NT2/D1 (cell line): ENCODE results near the gene FOLR1.

Experiments used
- SUZ12 ChIP-seq: IDR thresholded peaks from 2 replicates; pipeline ENCODE4 v1.6.1; 2011; ENCODE audit not compliant: insufficient read length, insufficient read depth; ENCODE audit errors: extremely low read depth
- YY1 ChIP-seq: IDR thresholded peaks from 2 replicates; pipeline ENCODE4 v1.6.1; 2011; ENCODE audit not compliant: insufficient read length, insufficient read depth
- ZNF274 ChIP-seq: IDR thresholded peaks from 2 replicates; pipeline ENCODE4 v1.6.1; 2011; ENCODE audit warnings: mild to moderate bottlenecking, low read depth, low read length

- TF ChIP-seq ZNF274, result no peak
- no peak for TF ChIP-seq SUZ12
- no peak for TF ChIP-seq YY1
Measured at GRCh38 chr11:72236774-72237111, 44.8 kb downstream of the FOLR1 start.
